ENCODE results near the gene CEP112. TPM values are rescaled to one million over a fixed set of nuclear protein-coding genes. Genes with fewer than 3 reads are reported as not detected.

The CEP112 gene
- total RNA-seq, 1 experiment from 2014 or later: 9.5 TPM

- Histone ChIP-seq H3K4me3 (ENCODE audit: low read depth in 2 of 2, low read length in 2 of 2) (no peak overlapping the region), H3K27ac (ENCODE audit: low read length) (no peak overlapping the region), H3K36me3 (ENCODE audit: control insufficient read depth, insufficient read depth, low read length) (no peaks in the 10 kb centered on the region), H3K4me1 (ENCODE audit: control insufficient read depth, insufficient read depth, low read length) (no peaks in the 10 kb centered on the region), H3K9me3 (ENCODE audit: control insufficient read depth, insufficient read depth, low read depth, low read length) (no peaks in the 10 kb centered on the region), H3K27me3 (ENCODE audit: control insufficient read depth, insufficient read depth, low read length) (no peaks in the 10 kb centered on the region)
- no TSS peak for BruUV-seq (replicated peaks)
- no peak for ATAC-seq
- ChIA-PET POLR2A (no interaction called here), CTCF (no interaction called here)
- in situ Hi-C loops (cut with HindIII; ENCODE audit: low pct_unique_long_range_greater_than_20kb, low sequenced_read_pairs) (no loop called here), intact Hi-C loops (cut with micrococcal nuclease; ENCODE audit: unreplicated experiment) (no loop called here)
- no peak for DNase-seq (ENCODE audit: low read depth, low spot score)
- TF ChIP-seq POLR2AphosphoS5 (IDR thresholded peaks at IDR 0.05; ENCODE audit: low read depth, low read length) (no peak), TCF7L2 (IDR thresholded peaks at IDR 0.05; ENCODE audit: low read depth, low read length) (no peak), SIN3A (IDR thresholded peaks at IDR 0.05; ENCODE audit: borderline replicate concordance, insufficient read depth, low read depth, low read length) (no peak), CTCF (IDR thresholded peaks at IDR 0.05) (no peak), REST (IDR thresholded peaks at IDR 0.05; ENCODE audit: insufficient read depth in 1 of 2, low read depth in 2 of 2, low read length in 1 of 2) (no peak)
Observed at GRCh38 chr17:66044083-66044482, 147.8 kb downstream of the CEP112 start.

GRCh38 chr17:66043419-66043818 lies 148.5 kb downstream of the CEP112 start:
- CTCF ChIA-PET: interaction anchor here (0.6 kb wide), 1 partner anchor 54 kb away, joined by 5 read pairs; no protein-coding TSS in a partner anchor
- intact Hi-C loops (cut with micrococcal nuclease; ENCODE audit: unreplicated experiment): no loop called here
- DNase-seq (ENCODE audit: low read depth, low spot score): no peak
- no peak overlapping the region for H3K4me3 ChIP-seq (ENCODE audit: low read depth in 2 of 2, low read length in 2 of 2)
- TF ChIP-seq POLR2AphosphoS5 (IDR thresholded peaks at IDR 0.05; ENCODE audit: low read depth, low read length): no peak
- TF ChIP-seq REST (IDR thresholded peaks at IDR 0.05; ENCODE audit: insufficient read depth in 1 of 2, low read depth in 2 of 2, low read length in 1 of 2): no peak
- no peak for TF ChIP-seq TCF7L2 (IDR thresholded peaks at IDR 0.05; ENCODE audit: low read depth, low read length)
- no peak for TF ChIP-seq SIN3A (IDR thresholded peaks at IDR 0.05; ENCODE audit: borderline replicate concordance, insufficient read depth, low read depth, low read length)
- no peak for TF ChIP-seq CTCF (IDR thresholded peaks at IDR 0.05)
- no peaks in the 10 kb centered on the region for H3K36me3 ChIP-seq (ENCODE audit: control insufficient read depth, insufficient read depth, low read length)
- ATAC-seq: no peak
- BruUV-seq (replicated peaks): no TSS peak
- no peaks in the 10 kb centered on the region for H3K9me3 ChIP-seq (ENCODE audit: control insufficient read depth, insufficient read depth, low read depth, low read length)
- in situ Hi-C loops (cut with HindIII; ENCODE audit: low pct_unique_long_range_greater_than_20kb, low sequenced_read_pairs): no loop called here
- POLR2A ChIA-PET: no interaction called here
- no peak overlapping the region for H3K27ac ChIP-seq (ENCODE audit: low read length)
- no peaks in the 10 kb centered on the region for H3K27me3 ChIP-seq (ENCODE audit: control insufficient read depth, insufficient read depth, low read length)
- H3K4me1 ChIP-seq (ENCODE audit: control insufficient read depth, insufficient read depth, low read length): no peaks in the 10 kb centered on the region
